NAMALWA (cell line): ENCODE measurements around the gene MRI1.
"Not testable (repeated sequence)": the region's sequence is repeated elsewhere in the genome, so short reads cannot be mapped to it uniquely, and the experiment has no call there.

ENCODE experiments used
- DNase-seq: peaks from one replicate; pipeline ENCODE4 v3.0.0-alpha.2; 2015; ENCODE audit warnings: low spot score

Gene MRI1

DNA sequence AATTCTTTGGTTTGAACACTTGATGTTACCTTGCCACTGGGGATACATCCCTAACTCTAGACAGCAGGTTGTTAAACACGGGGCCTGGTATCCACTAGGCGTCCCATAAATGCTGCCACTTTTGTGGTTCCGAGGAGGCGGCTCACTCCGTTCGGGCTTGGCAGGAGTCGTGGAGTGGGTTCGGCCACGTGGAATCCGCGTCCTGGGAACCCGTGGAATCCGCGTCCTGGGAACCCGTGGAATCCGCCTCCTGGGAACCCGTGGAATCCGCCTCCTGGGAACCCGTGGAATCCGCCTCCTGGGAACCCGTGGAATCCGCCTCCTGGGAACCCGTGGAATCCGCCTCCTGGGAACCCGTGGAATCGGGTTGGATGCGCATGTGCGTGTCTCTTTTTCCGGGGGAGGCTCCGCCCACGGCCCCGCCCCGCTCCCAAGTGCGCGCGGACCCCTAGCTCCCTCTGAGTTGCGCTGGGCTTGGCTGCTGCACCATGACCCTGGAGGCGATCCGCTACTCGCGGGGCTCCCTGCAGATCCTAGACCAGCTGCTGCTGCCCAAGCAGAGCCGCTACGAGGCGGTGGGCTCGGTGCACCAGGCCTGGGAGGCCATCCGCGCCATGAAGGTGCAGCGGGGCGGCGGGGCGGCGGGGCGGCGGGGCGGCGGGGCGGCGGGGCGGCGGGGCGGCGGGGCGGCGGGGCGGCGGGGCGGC lies at the start of gene MRI1:
Gene MRI1, plus strand, starts transcription at position 422 of the 707 bp plus-strand sequence. Its CDS starts 67 bp downstream, at position 489.
- peak; percentile 65 for DNase-seq

GRCh38 chr19:13717194-13717643 lies 47.1 kb upstream of the MRI1 start:
- DNase-seq = no peak

DNA sequence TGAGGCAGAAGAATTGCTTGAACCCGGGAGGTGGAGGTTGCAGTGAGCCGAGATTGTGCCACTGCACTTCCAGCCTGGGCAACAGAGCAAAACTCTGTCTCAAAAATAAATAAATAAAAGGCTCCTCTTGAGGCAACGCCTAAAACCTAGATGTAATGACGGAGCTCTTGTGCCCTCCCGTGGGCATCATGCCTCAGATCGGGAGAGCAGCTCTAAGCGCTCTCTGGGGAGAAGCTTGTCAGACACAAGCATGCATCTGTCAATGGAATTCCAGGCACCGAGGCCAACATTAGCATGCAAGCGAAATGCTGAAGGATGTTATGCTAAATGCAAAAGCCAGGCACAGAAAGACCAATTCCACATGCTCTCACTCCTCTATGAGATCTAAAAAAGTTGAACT lies 45.6 kb upstream of the MRI1 start:
- no peak for DNase-seq

DNA sequence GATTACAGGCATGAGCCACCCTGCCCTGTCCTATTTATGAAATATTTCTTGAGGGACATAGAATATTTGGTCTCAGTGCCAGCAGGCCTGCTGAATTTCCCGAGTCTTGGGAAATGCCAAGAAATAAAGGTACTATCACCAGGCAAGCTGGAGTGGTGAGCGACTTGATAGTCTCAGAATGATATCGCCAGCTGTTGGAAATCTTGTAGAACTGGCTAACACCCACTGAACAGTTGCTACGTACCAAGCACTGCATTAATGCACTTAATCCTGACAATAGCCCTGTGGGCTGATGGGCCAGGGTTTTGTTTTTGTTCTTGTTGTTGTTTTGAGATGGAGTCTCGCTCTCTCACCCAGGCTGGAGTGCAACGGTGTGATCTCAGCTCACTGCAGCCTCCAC lies 42.2 kb upstream of the MRI1 start:
- DNase-seq = no peak

- DNase-seq = no peak
Observed at GRCh38 chr19:13723206-13723605, 41.1 kb upstream of the MRI1 start.

DNA sequence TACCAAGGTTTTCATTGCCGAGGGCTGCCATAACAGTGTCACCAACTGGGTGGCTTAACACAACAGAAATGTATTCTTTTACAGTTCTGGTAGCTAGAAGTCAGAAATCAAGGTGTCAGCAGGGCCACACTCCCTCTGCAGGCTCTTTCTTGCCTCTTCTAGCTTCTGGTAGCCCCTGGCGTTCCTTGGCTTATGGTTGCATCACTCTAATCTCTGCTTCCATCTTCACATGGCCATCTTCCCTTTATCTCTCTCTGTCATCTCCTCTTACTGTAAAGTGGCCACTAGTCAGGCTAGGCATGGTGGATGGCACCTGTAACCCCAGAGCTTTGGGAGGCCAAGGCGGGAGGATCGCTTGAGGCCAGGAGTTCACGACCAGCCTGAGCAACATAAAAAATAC lies 38.0 kb upstream of the MRI1 start:
- DNase-seq = no peak

GRCh38 chr19:13727798-13728197 lies 36.5 kb upstream of the MRI1 start:
- DNase-seq = no peak

- DNase-seq = peak; percentile 20
Observed at GRCh38 chr19:13729859-13730258, 34.5 kb upstream of the MRI1 start.

GRCh38 chr19:13731147-13731964 lies 33.0 kb upstream of the MRI1 start:
- peak; percentile 95 for DNase-seq

DNA sequence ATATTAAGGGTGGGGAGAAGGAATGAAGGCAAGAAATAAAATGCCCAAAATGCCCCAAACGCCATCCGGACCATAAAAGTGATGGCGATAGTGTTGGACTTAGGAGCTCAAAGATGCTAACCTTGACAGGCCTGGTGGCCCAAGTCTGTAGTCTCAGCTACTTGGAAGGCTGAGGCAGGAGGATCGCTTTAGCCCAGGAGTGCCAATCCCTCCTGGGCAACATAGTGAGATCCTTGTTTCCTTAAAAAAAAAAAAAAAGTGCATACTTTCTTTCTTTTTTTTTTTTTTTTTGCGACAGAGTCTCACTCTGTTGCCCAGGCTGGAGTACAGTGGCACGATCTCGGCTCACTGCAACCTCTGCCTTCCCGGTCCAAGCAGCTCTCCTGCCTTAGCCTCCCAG lies 32.0 kb upstream of the MRI1 start:
- no peak for DNase-seq

DNA sequence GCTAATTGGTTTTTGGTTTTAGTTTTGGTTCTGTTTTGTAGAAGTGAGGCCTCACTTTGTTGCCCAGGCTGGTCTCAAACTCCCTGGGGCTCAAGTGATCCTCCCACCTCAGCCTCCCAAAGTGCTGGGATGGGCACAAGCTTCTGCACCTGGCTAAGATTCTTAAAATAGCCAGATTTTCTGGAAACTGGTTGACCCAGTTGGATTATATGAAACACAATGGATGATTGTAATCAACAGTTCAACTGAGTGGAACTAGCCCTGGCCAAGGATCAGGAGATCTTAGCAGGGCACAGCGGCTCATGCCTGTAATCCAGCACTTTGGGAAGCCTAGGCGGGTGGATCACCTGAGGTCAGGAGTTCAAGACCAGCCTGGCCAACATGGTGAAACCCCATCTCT lies 29.6 kb upstream of the MRI1 start:
- no peak for DNase-seq

GRCh38 chr19:13738073-13738472 lies 26.2 kb upstream of the MRI1 start:
- DNase-seq = no peak

- DNase-seq = no peak
Observed at GRCh38 chr19:13741893-13742292, 22.4 kb upstream of the MRI1 start.

GRCh38 chr19:13742756-13743155 lies 21.6 kb upstream of the MRI1 start:
- DNase-seq = no peak

- DNase-seq = no peak
Observed at GRCh38 chr19:13744174-13744573, 20.1 kb upstream of the MRI1 start.

- no peak for DNase-seq
Observed at GRCh38 chr19:13747098-13747453, 17.2 kb upstream of the MRI1 start.

DNA sequence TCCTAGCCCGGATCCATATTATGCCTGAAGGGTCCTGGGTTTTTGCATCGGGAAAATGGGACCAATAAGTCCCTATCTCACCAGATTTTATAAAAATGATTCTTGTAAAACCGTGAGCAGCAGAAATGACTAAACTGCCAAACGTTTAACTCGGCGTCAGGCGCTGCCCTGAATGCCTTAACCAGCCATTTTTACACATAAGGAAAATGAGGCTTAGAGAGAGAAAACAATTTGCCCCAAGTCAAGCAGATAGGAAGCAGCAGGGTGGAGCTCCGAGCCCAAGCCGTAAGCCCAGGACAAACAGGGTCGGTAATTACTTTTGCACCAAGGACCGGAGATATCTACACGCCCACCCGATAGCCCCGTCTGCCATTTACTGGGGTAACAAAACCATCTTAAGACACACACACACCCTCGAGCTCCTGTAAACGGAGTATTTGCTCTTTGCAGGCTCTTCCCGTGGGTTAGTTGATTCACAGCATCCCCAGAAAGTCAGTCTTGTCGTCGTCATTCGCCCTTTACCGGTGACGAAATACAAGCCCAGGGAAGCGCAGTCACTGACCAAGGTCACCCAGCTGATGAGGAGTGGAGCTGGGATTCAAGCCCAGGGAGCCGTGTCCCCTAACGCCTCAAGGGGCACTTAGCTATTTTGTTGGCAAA lies 16.0 kb upstream of the MRI1 start:
- DNase-seq = no peak

DNA sequence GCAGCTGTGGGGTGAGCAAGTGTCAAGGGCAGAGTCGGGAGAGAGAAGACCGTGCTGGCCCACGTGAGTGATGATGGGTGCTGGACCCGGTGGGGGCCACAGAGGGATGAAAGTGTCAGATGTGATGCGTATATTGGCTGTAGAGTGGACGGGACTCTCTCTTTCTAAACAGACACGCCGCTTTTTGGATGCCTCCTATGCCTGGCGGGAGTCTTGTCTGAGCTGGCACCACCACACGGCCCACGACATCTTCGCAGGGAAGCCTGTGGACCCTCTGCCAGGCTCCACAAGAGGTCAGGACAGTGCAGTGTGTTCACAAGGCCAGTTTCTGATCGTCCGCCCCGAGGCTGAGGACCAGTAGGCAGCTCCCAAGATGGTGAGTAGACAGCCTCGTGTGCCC lies 12.9 kb upstream of the MRI1 start:
- no peak for DNase-seq

DNA sequence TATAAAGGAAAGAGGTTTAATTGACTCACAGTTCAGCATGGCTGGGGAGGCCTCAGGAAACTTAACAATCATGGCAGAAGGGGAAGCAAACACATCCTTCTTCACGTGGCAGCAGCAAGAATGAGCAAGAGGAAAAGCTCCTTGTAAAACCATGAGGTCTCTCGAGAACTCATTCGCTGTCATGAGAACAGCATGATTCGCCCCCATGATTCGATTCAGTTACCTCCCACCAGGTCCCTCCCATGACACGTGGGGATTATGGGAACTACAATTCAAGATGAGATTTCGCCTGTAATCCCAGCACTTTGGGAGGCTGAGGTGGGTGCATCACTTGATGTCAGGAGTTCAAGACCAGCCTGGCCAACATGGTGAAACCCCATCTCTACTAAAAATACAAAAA lies 10.7 kb upstream of the MRI1 start:
- not testable (repeated sequence) for DNase-seq

GRCh38 chr19:13756210-13756609 lies 8.1 kb upstream of the MRI1 start:
- DNase-seq = no peak

DNA sequence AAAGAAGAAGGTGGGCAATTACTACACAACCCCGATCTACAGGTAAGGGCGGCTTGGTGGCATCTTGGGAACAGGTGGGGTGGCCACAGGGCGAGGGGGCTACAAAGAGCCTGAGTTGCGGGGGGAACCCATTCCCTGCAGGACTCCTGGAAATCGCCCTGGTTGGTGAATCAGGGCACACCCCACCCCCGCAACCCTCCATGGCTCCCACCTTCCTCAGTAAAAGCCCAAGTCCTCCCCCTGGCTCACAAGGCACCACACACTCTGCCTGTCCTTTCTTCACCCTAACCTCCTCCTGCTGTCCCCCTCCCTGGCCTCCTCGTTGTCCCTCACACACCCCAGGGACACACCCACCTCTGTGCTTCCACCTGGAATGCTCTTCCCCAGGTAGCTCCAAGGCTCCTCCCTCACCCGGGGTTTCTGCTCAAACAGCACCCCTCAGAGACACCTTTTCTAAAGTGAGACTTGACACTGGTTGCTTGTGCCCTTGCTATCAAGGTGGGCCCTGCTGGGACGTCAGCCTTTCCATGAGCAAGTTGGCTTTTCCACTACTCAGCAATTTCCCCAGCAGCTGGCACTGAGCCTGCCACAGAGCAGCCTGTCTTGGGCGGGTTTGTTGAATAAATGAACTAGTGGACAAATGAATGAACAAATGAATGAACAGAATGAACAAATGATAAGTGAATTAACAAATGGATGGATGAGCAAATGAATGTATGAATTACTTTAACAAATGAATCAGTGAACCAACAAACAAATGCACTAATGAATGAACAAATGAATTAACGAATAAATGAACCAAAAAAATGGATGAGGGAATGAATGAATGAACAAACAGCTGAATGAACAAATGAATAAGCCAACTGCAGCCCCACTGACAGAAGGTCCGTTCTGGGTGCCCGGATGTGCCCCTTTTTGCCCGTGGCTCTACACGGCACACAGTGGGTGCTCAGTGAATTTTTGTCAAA lies 6.2 kb upstream of the MRI1 start:
- no peak for DNase-seq

DNA sequence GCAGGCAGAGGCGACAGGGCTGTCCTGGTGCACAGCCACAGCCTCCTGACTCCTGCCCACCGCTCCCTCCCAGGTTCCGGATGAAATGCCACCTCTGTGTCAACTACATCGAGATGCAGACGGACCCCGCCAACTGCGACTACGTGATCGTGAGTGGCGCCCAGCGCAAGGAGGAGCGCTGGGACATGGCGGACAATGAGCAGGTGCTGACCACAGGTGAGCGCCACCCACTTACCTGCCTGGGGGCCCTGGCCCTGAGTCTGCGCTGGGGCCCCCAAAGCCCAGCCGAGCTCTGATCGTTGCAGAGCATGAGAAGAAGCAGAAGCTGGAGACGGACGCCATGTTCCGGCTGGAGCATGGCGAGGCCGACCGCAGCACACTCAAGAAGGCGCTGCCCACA lies 5.5 kb upstream of the MRI1 start:
- DNase-seq = no peak
